ENCODE results near the gene ADPRHL1. TPM values are rescaled to one million over a fixed set of nuclear protein-coding genes. Genes with fewer than 3 reads are reported as not detected.
"Not testable (repeated sequence)": the region's sequence is repeated elsewhere in the genome, so short reads cannot be mapped to it uniquely, and the experiment has no call there.

The ADPRHL1 gene
- total and polyA plus RNA-seq, 2 experiments from 2014 or later = 78.2 to 112 TPM

DNA sequence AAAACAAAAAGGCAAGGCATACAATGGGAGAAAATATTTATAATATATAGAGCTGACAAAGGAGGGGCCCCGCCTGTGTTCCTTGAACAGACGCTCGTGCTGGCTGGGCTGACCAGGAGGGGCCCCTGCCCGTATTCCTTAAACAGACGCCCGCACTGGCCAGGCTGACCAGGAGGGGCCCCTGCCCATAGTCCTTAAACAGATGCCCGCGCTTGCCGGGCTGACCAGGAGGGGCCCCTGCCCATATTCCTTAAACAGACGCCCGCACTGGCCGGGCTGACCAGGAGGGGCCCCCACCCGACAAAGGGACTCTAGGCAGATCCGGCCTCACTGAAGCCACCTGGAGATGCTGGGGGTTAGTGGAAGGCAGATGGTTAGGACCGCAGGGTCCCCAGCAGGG is 9.3 kb downstream of the ADPRHL1 start:
- H3K36me3 ChIP-seq = peaks cover 12% of the 10 kb centered on the region
- no peak for TF ChIP-seq CTCF (IDR thresholded peaks at IDR 0.05; ENCODE audit: low read depth, low read length)
- no peaks in the 10 kb centered on the region for H3K9me3 ChIP-seq (ENCODE audit: low read depth)
- H3K4me1 ChIP-seq (ENCODE audit: low read depth) = peaks cover 4% of the 10 kb centered on the region
- H3K4me3 ChIP-seq = no peak overlapping the region
- no peak for DNase-seq (ENCODE audit: low read depth in 1 of 2, low spot score in 1 of 2)
- H3K27me3 ChIP-seq = no peaks in the 10 kb centered on the region
- H3K27ac ChIP-seq = no peak overlapping the region

- no peak overlapping the region for H3K27ac ChIP-seq
- H3K27me3 ChIP-seq = no peaks in the 10 kb centered on the region
- no peak overlapping the region for H3K4me3 ChIP-seq
- TF ChIP-seq CTCF (IDR thresholded peaks at IDR 0.05; ENCODE audit: low read depth, low read length) = no peak
- H3K4me1 ChIP-seq (ENCODE audit: low read depth) = no peaks in the 10 kb centered on the region
- H3K36me3 ChIP-seq = peaks cover 12% of the 10 kb centered on the region
- H3K9me3 ChIP-seq (ENCODE audit: low read depth) = no peaks in the 10 kb centered on the region
- no peak for DNase-seq (ENCODE audit: low read depth in 1 of 2, low spot score in 1 of 2)
Measured at GRCh38 chr13:113442985-113443362, 10.3 kb downstream of the ADPRHL1 start.

- Histone ChIP-seq H3K27ac (no peak overlapping the region), H3K36me3 (peaks cover 12% of the 10 kb centered on the region), H3K9me3 (ENCODE audit: low read depth) (no peaks in the 10 kb centered on the region), H3K27me3 (no peaks in the 10 kb centered on the region), H3K4me1 (ENCODE audit: low read depth) (no peaks in the 10 kb centered on the region), H3K4me3 (no peak overlapping the region)
- no peak for DNase-seq (ENCODE audit: low read depth in 1 of 2, low spot score in 1 of 2)
- no peak for TF ChIP-seq CTCF (IDR thresholded peaks at IDR 0.05; ENCODE audit: low read depth, low read length)
Measured at GRCh38 chr13:113442354-113442984, 10.8 kb downstream of the ADPRHL1 start.

DNA sequence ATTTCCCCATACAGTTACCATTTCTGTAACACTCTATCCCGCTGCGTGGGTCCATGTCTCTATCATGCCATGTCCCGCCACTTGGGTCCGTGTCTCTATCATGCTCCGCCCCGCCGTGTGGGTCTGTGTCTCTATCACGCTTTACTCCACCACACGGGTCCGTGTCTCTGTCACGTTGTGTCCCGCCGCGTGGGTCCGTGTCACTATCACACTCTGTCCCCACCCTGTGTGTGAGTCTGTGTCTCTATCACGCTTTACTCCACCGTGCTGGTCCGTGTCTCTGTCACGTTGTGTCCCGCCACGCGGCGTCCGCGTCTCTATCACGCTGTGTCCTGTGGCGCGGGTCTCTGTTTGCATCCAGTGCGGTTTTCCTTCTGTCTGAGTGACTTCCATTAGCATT is 11.6 kb downstream of the ADPRHL1 start:
- DNase-seq (ENCODE audit: low read depth in 1 of 2, low spot score in 1 of 2) = no peak
- no peak overlapping the region for H3K4me3 ChIP-seq
- no peaks in the 10 kb centered on the region for H3K9me3 ChIP-seq (ENCODE audit: low read depth)
- H3K4me1 ChIP-seq (ENCODE audit: low read depth) = no peaks in the 10 kb centered on the region
- H3K27me3 ChIP-seq = no peaks in the 10 kb centered on the region
- TF ChIP-seq CTCF (IDR thresholded peaks at IDR 0.05; ENCODE audit: low read depth, low read length) = no peak
- peaks cover 12% of the 10 kb centered on the region for H3K36me3 ChIP-seq
- H3K27ac ChIP-seq = no peak overlapping the region

DNA sequence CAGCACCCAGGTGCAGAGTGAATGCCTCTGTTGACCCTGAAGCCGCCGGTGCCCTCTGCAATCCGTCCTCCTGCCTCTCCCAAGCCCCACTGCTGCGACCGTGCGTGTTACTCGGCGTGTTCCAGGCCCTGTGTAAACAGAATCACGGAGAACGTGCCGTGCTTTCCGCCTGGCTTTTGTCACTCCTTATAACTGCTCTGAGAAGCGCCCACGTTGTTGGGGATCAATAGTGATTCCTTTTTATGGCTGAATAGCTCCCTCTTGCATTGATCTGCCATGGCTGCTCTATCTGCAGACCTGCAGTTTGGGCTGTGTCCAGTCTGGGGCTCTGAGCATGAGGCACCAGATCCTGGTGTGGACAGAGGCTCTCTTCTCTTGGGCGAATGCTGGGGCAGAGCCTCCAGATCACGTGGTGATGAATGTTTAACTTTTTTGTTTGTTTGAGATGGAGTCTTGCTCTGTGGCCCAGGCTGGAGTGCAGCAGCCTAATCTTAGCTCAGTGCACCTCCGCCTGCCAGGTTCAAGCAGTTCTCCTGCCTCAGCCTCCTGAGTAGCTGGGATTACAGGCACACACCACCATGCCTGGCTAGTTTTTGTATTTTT is 15.8 kb downstream of the ADPRHL1 start:
- H3K9me3 ChIP-seq (ENCODE audit: low read depth) = no peaks in the 10 kb centered on the region
- H3K27me3 ChIP-seq = no peaks in the 10 kb centered on the region
- peak in 1 of 2 donors; percentile 12 for DNase-seq (ENCODE audit: low read depth in 1 of 2, low spot score in 1 of 2)
- TF ChIP-seq CTCF (IDR thresholded peaks at IDR 0.05; ENCODE audit: low read depth, low read length) = no peak
- no peaks in the 10 kb centered on the region for H3K4me1 ChIP-seq (ENCODE audit: low read depth)
- peaks cover 6% of the 10 kb centered on the region for H3K36me3 ChIP-seq
- no peak overlapping the region for H3K27ac ChIP-seq
- H3K4me3 ChIP-seq = no peak overlapping the region

DNA sequence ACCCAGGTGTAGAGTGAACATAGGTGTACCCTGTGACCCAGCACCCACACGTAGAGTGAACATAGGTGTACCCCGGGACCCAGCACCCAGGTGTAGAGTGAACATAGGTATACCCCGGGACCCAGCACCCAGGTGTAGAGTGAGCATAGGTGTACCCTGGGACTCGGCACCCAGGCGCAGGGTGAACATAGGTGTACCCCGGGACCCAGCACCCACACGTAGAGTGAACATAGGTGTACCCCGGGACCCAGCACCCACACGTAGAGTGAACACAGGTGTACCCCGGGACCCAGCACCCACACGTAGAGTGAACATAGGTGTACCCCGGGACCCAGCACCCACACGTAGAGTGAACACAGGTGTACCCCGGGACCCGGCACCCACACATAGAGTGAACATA is 16.4 kb downstream of the ADPRHL1 start:
- not testable (repeated sequence) for H3K9me3 ChIP-seq (ENCODE audit: low read depth); H3K36me3 ChIP-seq; DNase-seq (ENCODE audit: low read depth in 1 of 2, low spot score in 1 of 2); H3K27me3 ChIP-seq; H3K4me1 ChIP-seq (ENCODE audit: low read depth); H3K27ac ChIP-seq; H3K4me3 ChIP-seq

- not testable (repeated sequence) for H3K27ac ChIP-seq; H3K4me3 ChIP-seq; H3K36me3 ChIP-seq; H3K4me1 ChIP-seq (ENCODE audit: low read depth); DNase-seq (ENCODE audit: low read depth in 1 of 2, low spot score in 1 of 2); H3K9me3 ChIP-seq (ENCODE audit: low read depth); H3K27me3 ChIP-seq
Measured at GRCh38 chr13:113435907-113436306, 17.4 kb downstream of the ADPRHL1 start.

Data from cardiac muscle cell (in vitro differentiated cells and primary cell).